ENCODE results near the gene HABP2.

The HABP2 gene

DNA sequence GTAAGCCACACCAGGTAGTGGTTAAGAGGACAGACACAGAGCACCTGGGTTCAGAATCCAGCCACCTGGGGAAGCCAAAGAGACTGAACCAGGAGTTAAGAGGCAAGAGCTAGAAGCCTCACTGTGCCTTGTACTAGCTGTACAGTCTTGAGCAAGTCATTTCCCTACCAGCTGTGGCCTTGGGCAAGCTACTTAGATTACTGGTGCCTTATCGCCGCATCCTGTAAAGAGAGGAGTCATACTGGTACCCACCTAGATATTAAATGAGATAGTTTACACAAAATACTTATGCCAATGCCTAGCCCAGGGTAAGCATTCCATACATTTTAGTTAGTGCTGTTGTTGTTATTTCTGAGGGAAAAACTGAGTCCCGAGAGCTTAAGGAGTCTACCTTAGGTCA is 47.7 kb downstream of the HABP2 start:
- no peak overlapping the region for H3K4me3 ChIP-seq (ENCODE audit: low read depth, low read length)
- no peak for DNase-seq (ENCODE audit: low read depth)
- no peak for TF ChIP-seq POLR2A (IDR thresholded peaks at IDR 0.05; ENCODE audit: extremely low read depth, insufficient read length)
- no peak for TF ChIP-seq MAX (IDR thresholded peaks at IDR 0.05; ENCODE audit: low read depth, low read length)
- no peak for TF ChIP-seq MYC (IDR thresholded peaks at IDR 0.05; ENCODE audit: low read depth, low read length)
- TF ChIP-seq CTCF (IDR thresholded peaks at IDR 0.05; ENCODE audit: low read depth, low read length), result no peak

GRCh38 chr10:113603057-113603777 is 50.4 kb downstream of the HABP2 start:
- no peak for DNase-seq (ENCODE audit: low read depth)
- no peak for TF ChIP-seq POLR2A (IDR thresholded peaks at IDR 0.05; ENCODE audit: extremely low read depth, insufficient read length)
- TF ChIP-seq MYC (IDR thresholded peaks at IDR 0.05; ENCODE audit: low read depth, low read length), result no peak
- TF ChIP-seq CTCF (IDR thresholded peaks at IDR 0.05; ENCODE audit: low read depth, low read length), result no peak
- no peak for TF ChIP-seq MAX (IDR thresholded peaks at IDR 0.05; ENCODE audit: low read depth, low read length)
- no peak overlapping the region for H3K4me3 ChIP-seq (ENCODE audit: low read depth, low read length)

GRCh38 chr10:113604572-113604971 is 51.7 kb downstream of the HABP2 start:
- TF ChIP-seq CTCF (IDR thresholded peaks at IDR 0.05; ENCODE audit: low read depth, low read length) (no peak), MYC (IDR thresholded peaks at IDR 0.05; ENCODE audit: low read depth, low read length) (no peak), MAX (IDR thresholded peaks at IDR 0.05; ENCODE audit: low read depth, low read length) (no peak), POLR2A (IDR thresholded peaks at IDR 0.05; ENCODE audit: extremely low read depth, insufficient read length) (no peak)
- no peak overlapping the region for H3K4me3 ChIP-seq (ENCODE audit: low read depth, low read length)
- DNase-seq (ENCODE audit: low read depth), result no peak

GRCh38 chr10:113605268-113605978 is 52.6 kb downstream of the HABP2 start:
- no peak for TF ChIP-seq POLR2A (IDR thresholded peaks at IDR 0.05; ENCODE audit: extremely low read depth, insufficient read length)
- no peak for TF ChIP-seq CTCF (IDR thresholded peaks at IDR 0.05; ENCODE audit: low read depth, low read length)
- TF ChIP-seq MYC (IDR thresholded peaks at IDR 0.05; ENCODE audit: low read depth, low read length), result no peak
- TF ChIP-seq MAX (IDR thresholded peaks at IDR 0.05; ENCODE audit: low read depth, low read length), result no peak
- no peak for DNase-seq (ENCODE audit: low read depth)
- H3K4me3 ChIP-seq (ENCODE audit: low read depth, low read length), result no peak overlapping the region

GRCh38 chr10:113609704-113610108 is 56.9 kb downstream of the HABP2 start:
- no peak for DNase-seq (ENCODE audit: low read depth)
- TF ChIP-seq POLR2A (IDR thresholded peaks at IDR 0.05; ENCODE audit: extremely low read depth, insufficient read length) (no peak), MAX (IDR thresholded peaks at IDR 0.05; ENCODE audit: low read depth, low read length) (no peak), CTCF (IDR thresholded peaks at IDR 0.05; ENCODE audit: low read depth, low read length) (no peak), MYC (IDR thresholded peaks at IDR 0.05; ENCODE audit: low read depth, low read length) (no peak)
- no peak overlapping the region for H3K4me3 ChIP-seq (ENCODE audit: low read depth, low read length)
